Iris pigment epithelial cell (primary cell): Measurements from ENCODE around the gene MTTP.

Experiments
- DNase-seq: peaks from one replicate; pipeline ENCODE4 v3.0.0-alpha.2; 2011; ENCODE audit warnings: low read depth

MTTP gene

DNA sequence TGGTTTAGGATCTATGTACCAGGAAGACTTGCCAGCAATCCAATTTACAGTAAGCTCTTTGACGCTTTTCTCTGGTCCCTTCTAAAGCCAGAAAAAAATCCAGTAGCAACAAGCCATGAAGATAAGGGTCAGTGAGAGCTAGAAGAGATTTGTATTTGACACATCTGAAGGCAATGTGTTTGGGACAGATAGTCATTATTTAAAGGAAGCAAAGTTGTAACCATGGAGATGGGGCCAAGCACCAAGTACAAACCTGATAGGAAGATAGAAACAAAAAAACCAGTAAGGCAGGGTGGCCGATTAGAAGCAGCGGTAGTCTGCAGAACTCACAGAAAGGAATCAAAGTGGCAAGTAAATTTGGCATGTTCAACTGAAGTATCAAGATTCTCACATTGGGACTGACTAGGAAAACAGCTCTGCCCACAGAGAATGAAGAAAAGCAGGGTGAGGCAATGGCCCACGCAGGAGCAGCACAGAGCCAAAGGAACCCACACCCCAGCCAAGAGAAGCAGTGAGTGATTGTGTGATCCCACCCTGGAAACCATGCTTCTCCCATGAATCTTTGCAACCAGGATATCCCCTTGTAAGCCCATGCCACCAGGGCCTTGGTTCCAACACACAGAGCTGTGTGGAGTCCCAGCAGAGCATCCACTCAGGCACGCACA, 95.9 kb downstream of the MTTP start:
- DNase-seq, result no peak
